Heart left ventricle (tissue), 16 donors: ENCODE data around the gene IKZF3. TPM values are rescaled to one million over a fixed set of nuclear protein-coding genes. Genes with fewer than 3 reads are reported as not detected.

Experiments
- ATAC-seq, 4 donors: fragments of 200-7000 bp; cut with Tn5 transposase; one replicate each; pipeline ENCODE4 v1.9.1; 2020 to 2022; ENCODE audit warnings: moderate library complexity in 4 of 4, mild to moderate bottlenecking in 3 of 4, moderate number of reproducible peaks in 1 of 4
- DNase-seq, 5 donors: peaks; one replicate each; pipeline ENCODE4 v3.0.0-alpha.2; 2020
- H3K27ac ChIP-seq, 12 donors: fragments of 200-600 bp; sonication (generic) in 4 of 12; one replicate each; pipeline versions ENCODE4 v1.5.0 to v1.8.0; 2016 to 2022; ENCODE audit warnings: mild to moderate bottlenecking in 2 of 12
- H3K27me3 ChIP-seq, 9 donors: fragments of 200-600 bp; sonication (generic) in 2 of 9; one replicate each; pipeline versions ENCODE4 v1.5.1 to v1.8.0; 2016 to 2022; ENCODE audit warnings: mild to moderate bottlenecking in 3 of 9
- H3K36me3 ChIP-seq, 9 donors: fragments of 200-600 bp; sonication (generic) in 2 of 9; one replicate each; pipeline versions ENCODE4 v1.5.0 to v1.8.0; 2018 to 2022; ENCODE audit warnings: mild to moderate bottlenecking in 2 of 9
- H3K4me1 ChIP-seq, 12 donors: fragments of 200-600 bp; sonication (generic) in 4 of 12; one replicate each; pipeline versions ENCODE4 v1.5.0 to v1.8.0; 2016 to 2022; ENCODE audit warnings: mild to moderate bottlenecking in 3 of 12
- H3K4me3 ChIP-seq, 12 donors: fragments of 200-600 bp; sonication (generic) in 4 of 12; one replicate each; pipeline versions ENCODE4 v1.5.0 to v1.8.0; 2017 to 2022; ENCODE audit warnings: mild to moderate bottlenecking in 9 of 12, moderate library complexity in 4 of 12
- H3K9me3 ChIP-seq, 12 donors: fragments of 200-600 bp; sonication (generic) in 4 of 12; one replicate each; pipeline versions ENCODE4 v1.5.0 to v1.8.0; 2016 to 2022; ENCODE audit warnings: mild to moderate bottlenecking in 1 of 12
- POLR2A ChIP-seq, 2 donors: fragments of 450-650 bp; IDR thresholded peaks; one replicate each; pipeline ENCODE4 v1.6.1; 2017; ENCODE audit warnings: antibody characterized with exemption in 2 of 2, mild to moderate bottlenecking in 2 of 2, moderate library complexity in 2 of 2
- WGBS, 4 donors: extraction: QIAGEN DNeasy Blood & Tissue Kit in 2 of 4; methylation state at CpG; one replicate each; pipeline versions ENCODE4 v1.1.5 to v1.1.7; 2013 to 2018; 5-methylcytosine and 5-hydroxymethylcytosine counted together
- intact Hi-C, 10 donors: fragments of 100-400 bp; cut with DNase I; formaldehyde crosslinking; loops; one replicate each; pipeline versions ENCODE4 v1.11.1 to v1.14.2; 2022
- polyA plus RNA-seq, 2 donors: library from polyadenylated mRNA; stranded (reverse); fragments of 200-250 nt; gene quantifications; one replicate each; pipeline ENCODE4 v1.2.3, GENCODE V29; 2013
- total RNA-seq, 9 donors: library from RNA; depleted of rRNA in 2 of 9; stranded (reverse); fragments of >200 nt in 2 of 9; fragmentation: NEBNext Ultra II Directional in 3 of 9; extraction: Animal tissue kit (Norgen Biotek cat#: 25700) in 3 of 9; gene quantifications; one replicate each; pipeline versions ENCODE4 v1.1.0 to v1.2.4, GENCODE V29; 2016 to 2023
- TF ChIP-seq, protein P1 (sequence below), 12 donors: fragments of 200-600 bp; sonication (generic) in 4 of 12; IDR thresholded peaks; one replicate each; pipeline versions ENCODE4 v1.5.0 to v1.8.0; 2018 to 2022; ENCODE audit warnings: antibody characterized with exemption in 12 of 12, mild to moderate bottlenecking in 5 of 12
- donor health status: ischemic (EF 13 %, LVEDD 7.1; RV severe dilation, severe dysfunction).
- donor health status: healthy with polysubstance abuse.
- donor health status: DM: no; HTN: yes; CAD: no.
- donor health status: DM: no; HTN: no; CAD: no.
- donor health status: ischemic (EF 25% LVEDD 6.9; RV normal size, moderate dysfunction).
- donor health status: ischemic (EF 25% LVEDD 5.7; RV mildly dilated, moderate dysfunction).
- donor health status: healthy.
- donor health status: DM: yes; HTN: yes; CAD: no.
- donor health status: ischemic (EF 35%, LVEDD 5.7; RV mildly dilated, moderate dysfunction).
- donor health status: nonischemic (EF 11% LVEDD 7.7; RV severe dilation, severe dysfunction).
- donor health status: DM: yes; HTN: yes; CAD: no.
- donor health status: PGD.
- donor health status: ischemic (EF 29% LVEDD 5.4; RV normal size, mild dysfunction).
- donor health status: nonischemic (EF 23%, LVEDD 6.1; RV moderate dilation, normal function).

IKZF3 gene
- total and polyA plus RNA-seq, 11 donors: 0.07 to 6.9 (median 0.21) TPM

DNA sequence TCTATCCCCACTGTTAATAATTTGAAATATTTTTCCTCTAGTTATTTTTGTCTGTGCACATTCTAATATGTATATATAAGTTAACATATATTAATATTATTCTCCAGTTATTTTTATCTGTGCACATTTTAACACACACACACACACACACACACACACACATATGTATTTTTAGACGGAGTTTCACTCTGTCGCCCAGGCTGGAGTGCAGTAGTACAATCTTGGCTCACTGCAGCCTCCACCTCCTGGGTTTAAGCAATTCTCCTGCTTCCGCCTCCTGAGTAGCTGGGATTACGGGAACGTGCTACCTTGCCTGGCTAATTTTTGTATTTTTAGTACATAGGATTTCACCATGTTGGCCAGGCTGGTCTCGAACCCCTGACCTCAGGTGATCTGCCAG is 146.5 kb downstream of the IKZF3 start:
- H3K27me3 ChIP-seq: no peaks in the 10 kb centered on the region
- WGBS, 4 donors: 62 to 69% (median 66%) methylated on average over 6 of the region's 6 CpGs
- peaks cover 0 to 89% (median 61%) of the 10 kb centered on the region in 9 donors for H3K36me3 ChIP-seq
- H3K4me1 ChIP-seq: peaks cover 0 to 17% (median 4%) of the 10 kb centered on the region in 12 donors
- H3K9me3 ChIP-seq: no peaks in the 10 kb centered on the region
- H3K4me3 ChIP-seq: no peak overlapping the region
- no peak for TF ChIP-seq POLR2A (IDR thresholded peaks at IDR 0.05)
- TF ChIP-seq, protein P1, sequence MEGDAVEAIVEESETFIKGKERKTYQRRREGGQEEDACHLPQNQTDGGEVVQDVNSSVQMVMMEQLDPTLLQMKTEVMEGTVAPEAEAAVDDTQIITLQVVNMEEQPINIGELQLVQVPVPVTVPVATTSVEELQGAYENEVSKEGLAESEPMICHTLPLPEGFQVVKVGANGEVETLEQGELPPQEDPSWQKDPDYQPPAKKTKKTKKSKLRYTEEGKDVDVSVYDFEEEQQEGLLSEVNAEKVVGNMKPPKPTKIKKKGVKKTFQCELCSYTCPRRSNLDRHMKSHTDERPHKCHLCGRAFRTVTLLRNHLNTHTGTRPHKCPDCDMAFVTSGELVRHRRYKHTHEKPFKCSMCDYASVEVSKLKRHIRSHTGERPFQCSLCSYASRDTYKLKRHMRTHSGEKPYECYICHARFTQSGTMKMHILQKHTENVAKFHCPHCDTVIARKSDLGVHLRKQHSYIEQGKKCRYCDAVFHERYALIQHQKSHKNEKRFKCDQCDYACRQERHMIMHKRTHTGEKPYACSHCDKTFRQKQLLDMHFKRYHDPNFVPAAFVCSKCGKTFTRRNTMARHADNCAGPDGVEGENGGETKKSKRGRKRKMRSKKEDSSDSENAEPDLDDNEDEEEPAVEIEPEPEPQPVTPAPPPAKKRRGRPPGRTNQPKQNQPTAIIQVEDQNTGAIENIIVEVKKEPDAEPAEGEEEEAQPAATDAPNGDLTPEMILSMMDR (IDR thresholded peaks at IDR 0.05): no peak
- intact Hi-C loops: no loop called here
- no peak for ATAC-seq
- no peak overlapping the region for H3K27ac ChIP-seq
- no peak for DNase-seq

DNA sequence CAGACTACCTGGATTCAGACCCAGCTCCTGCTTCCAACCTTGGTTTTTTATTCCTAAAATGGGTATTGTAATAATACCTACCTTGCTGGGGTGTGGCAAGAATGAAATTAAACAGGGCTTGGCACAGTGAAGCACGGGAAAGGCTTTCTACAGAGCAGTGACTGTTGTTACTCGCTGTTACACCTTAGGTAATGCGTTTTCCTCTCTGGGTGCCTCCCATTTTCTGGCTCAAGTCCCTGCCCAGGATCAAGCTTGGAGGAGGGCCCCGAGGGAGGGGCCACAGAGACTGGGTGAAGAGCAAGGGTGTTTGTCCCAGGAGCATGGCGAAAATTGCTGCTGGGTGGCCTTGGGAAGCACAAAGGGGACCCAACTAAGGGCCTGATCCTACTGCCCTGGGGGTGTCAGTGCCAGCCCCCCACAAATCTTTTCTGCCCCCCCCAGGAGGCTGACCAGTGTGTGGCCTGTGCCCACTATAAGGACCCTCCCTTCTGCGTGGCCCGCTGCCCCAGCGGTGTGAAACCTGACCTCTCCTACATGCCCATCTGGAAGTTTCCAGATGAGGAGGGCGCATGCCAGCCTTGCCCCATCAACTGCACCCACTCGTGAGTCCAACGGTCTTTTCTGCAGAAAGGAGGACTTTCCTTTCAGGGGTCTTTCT is 147.1 kb downstream of the IKZF3 start:
- no peaks in the 10 kb centered on the region for H3K9me3 ChIP-seq
- no peak for TF ChIP-seq POLR2A (IDR thresholded peaks at IDR 0.05)
- TF ChIP-seq, protein P1 (IDR thresholded peaks at IDR 0.05): no peak
- DNase-seq (peak in 1 of 5 donors; percentile 33), ATAC-seq (peak; percentile 29 to 78 (median 68))
- WGBS, 4 donors: 68 to 75% (median 69%) methylated on average over 8 to 11 of the region's 11 CpGs
- H3K27me3 ChIP-seq: no peaks in the 10 kb centered on the region
- intact Hi-C loops: no loop called here
- peaks cover 0 to 17% (median 4%) of the 10 kb centered on the region in 12 donors for H3K4me1 ChIP-seq
- peak overlapping the region in 9 of 12 donors; percentile 24 to 76 (median 51) for H3K27ac ChIP-seq
- H3K36me3 ChIP-seq: peaks cover 0 to 90% (median 62%) of the 10 kb centered on the region in 9 donors
- no peak overlapping the region for H3K4me3 ChIP-seq

DNA sequence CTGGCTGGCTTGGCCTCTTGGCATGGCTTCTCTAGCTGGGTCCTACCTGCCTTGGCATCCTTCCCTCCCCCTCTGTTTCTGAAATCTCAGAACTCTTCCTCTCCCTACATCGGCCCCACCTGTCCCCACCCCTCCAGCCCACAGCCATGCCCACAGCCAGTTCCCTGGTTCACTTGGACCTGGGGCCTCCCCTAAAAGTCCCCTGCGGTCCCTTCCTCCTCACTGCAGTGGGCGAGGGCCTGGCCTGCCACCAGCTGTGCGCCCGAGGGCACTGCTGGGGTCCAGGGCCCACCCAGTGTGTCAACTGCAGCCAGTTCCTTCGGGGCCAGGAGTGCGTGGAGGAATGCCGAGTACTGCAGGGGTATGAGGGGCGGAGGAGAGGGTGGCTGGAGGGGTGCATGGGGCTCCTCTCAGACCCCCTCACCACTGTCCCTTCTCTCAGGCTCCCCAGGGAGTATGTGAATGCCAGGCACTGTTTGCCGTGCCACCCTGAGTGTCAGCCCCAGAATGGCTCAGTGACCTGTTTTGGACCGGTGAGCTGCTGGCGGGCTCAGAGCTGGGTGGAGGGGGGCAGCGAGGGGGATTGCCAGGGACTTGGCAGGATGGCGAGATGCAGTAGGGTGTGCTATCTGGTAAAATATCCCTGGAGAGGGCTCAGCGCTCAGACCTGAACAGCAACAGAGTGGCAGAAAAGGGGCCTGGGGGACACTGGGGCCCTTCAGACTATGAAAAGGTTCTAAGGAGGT is 147.9 kb downstream of the IKZF3 start:
- Histone ChIP-seq H3K9me3 (no peaks in the 10 kb centered on the region), H3K27ac (peak overlapping the region in 10 of 12 donors; percentile 24 to 76 (median 47)), H3K27me3 (no peaks in the 10 kb centered on the region), H3K36me3 (peaks cover 0 to 90% (median 66%) of the 10 kb centered on the region in 9 donors), H3K4me3 (no peak overlapping the region), H3K4me1 (peaks cover 0 to 17% (median 4%) of the 10 kb centered on the region in 12 donors)
- intact Hi-C loops: no loop called here
- peak; percentile 73 to 89 (median 75) for ATAC-seq
- DNase-seq: peak in 3 of 5 donors; percentile 43 to 48 (median 47)
- WGBS, 4 donors: 58 to 75% (median 69%) methylated on average over 14 to 15 of the region's 15 CpGs
- TF ChIP-seq, protein P1 (IDR thresholded peaks at IDR 0.05): no peak
- no peak for TF ChIP-seq POLR2A (IDR thresholded peaks at IDR 0.05)
